Neuron (in vitro differentiated cells): Measurements from ENCODE around the gene PALLD.

Experiments
- H2AFZ ChIP-seq: one replicate; pipeline ENCODE4 v1.6.1; 2013; ENCODE audit warnings: low read depth, mild to moderate bottlenecking, inconsistent platforms, low read length, moderate library complexity
- H3K27me3 ChIP-seq: one replicate; pipeline ENCODE4 v1.6.1; 2013; ENCODE audit warnings: low read length; ENCODE audit not compliant: insufficient read depth
- H3K36me3 ChIP-seq: one replicate; pipeline ENCODE4 v1.6.1; 2013; ENCODE audit warnings: low read length; ENCODE audit not compliant: insufficient read depth
- H3K4me1 ChIP-seq: one replicate; pipeline ENCODE4 v1.6.1; 2013; ENCODE audit warnings: low read length; ENCODE audit not compliant: insufficient read depth
- H3K4me3 ChIP-seq: 2 replicates; pipeline ENCODE4 v1.5.1; 2013; ENCODE audit warnings: mild to moderate bottlenecking, low read length, moderate library complexity
- H3K9me3 ChIP-seq: one replicate; pipeline ENCODE4 v1.6.1; 2013; ENCODE audit warnings: low read length

Gene PALLD

DNA sequence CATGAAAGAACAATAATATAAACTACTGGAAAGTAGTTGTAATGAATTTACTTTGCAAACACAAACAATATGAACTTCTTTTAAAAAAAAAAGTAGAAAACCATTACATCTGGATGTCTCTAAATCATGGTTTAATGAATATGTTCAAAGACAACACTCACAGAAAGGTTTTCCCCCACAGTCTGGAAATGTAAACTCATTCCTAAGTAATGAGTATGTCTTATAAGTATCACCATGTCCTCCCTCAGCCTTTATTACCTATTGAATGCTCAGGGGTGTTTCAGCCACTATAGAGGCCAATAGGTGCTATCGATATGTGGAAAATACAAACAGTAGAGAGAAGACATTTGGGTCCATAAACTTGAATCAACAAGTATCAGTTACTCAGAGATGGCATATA lies 186.7 kb downstream of the PALLD start:
- H3K36me3 ChIP-seq: peaks cover 58% of the 10 kb centered on the region
- no peak overlapping the region for H3K4me3 ChIP-seq

GRCh38 chr4:168685136-168685809 lies 188.4 kb downstream of the PALLD start:
- Histone ChIP-seq H2AFZ (no peak overlapping the region), H3K36me3 (peaks cover 60% of the 10 kb centered on the region), H3K9me3 (no peaks in the 10 kb centered on the region), H3K4me1 (no peaks in the 10 kb centered on the region), H3K4me3 (no peak overlapping the region), H3K27me3 (no peaks in the 10 kb centered on the region)

More for the DNA sequence above, 186.7 kb downstream of the PALLD start:
- Histone ChIP-seq H3K4me1 (no peaks in the 10 kb centered on the region), H2AFZ (no peak overlapping the region), H3K27me3 (no peaks in the 10 kb centered on the region), H3K9me3 (no peaks in the 10 kb centered on the region)

DNA sequence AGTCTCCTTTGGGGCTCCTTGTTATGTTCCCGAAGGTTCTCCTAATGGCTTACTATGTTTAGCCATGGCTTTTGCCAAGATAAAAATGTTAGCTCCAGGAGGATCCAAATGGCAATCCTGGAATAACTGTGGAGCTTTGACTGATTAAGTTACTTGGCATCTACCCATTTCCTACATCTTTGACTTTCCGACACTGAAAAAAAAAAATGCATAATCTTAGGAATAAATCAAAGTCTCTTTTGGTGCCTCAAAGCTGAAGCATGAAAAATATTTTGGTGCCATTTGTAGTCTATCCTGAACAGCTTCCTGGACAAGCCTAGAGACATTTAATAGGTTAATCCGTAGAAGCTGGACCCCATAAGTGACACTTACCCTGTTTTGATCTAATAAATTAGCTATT lies 191.7 kb downstream of the PALLD start:
- Histone ChIP-seq H3K4me1 (no peaks in the 10 kb centered on the region), H2AFZ (no peak overlapping the region), H3K36me3 (peaks cover 64% of the 10 kb centered on the region), H3K4me3 (no peak overlapping the region), H3K27me3 (no peaks in the 10 kb centered on the region), H3K9me3 (no peaks in the 10 kb centered on the region)

- Histone ChIP-seq H3K27me3 (no peaks in the 10 kb centered on the region), H3K4me3 (no peak overlapping the region), H2AFZ (no peak overlapping the region), H3K4me1 (no peaks in the 10 kb centered on the region), H3K9me3 (no peaks in the 10 kb centered on the region), H3K36me3 (peaks cover 58% of the 10 kb centered on the region)
Observed at GRCh38 chr4:168689791-168690190, 192.9 kb downstream of the PALLD start.

- H3K36me3 ChIP-seq: peaks cover 60% of the 10 kb centered on the region
- no peak overlapping the region for H3K4me3 ChIP-seq
- no peak overlapping the region for H2AFZ ChIP-seq
- no peaks in the 10 kb centered on the region for H3K27me3 ChIP-seq
- no peaks in the 10 kb centered on the region for H3K4me1 ChIP-seq
- H3K9me3 ChIP-seq: no peaks in the 10 kb centered on the region
Observed at GRCh38 chr4:168690199-168690598, 193.3 kb downstream of the PALLD start.

- H3K4me1 ChIP-seq: no peaks in the 10 kb centered on the region
- peaks cover 56% of the 10 kb centered on the region for H3K36me3 ChIP-seq
- no peaks in the 10 kb centered on the region for H3K9me3 ChIP-seq
- no peak overlapping the region for H3K4me3 ChIP-seq
- H3K27me3 ChIP-seq: no peaks in the 10 kb centered on the region
- no peak overlapping the region for H2AFZ ChIP-seq
Observed at GRCh38 chr4:168691631-168692369, 194.9 kb downstream of the PALLD start.

GRCh38 chr4:168693750-168694490 lies 197.1 kb downstream of the PALLD start:
- H3K36me3 ChIP-seq: peaks cover 45% of the 10 kb centered on the region
- no peak overlapping the region for H3K4me3 ChIP-seq
- H3K4me1 ChIP-seq: no peaks in the 10 kb centered on the region
- peaks cover 3% of the 10 kb centered on the region for H3K9me3 ChIP-seq
- H2AFZ ChIP-seq: no peak overlapping the region
- H3K27me3 ChIP-seq: no peaks in the 10 kb centered on the region

GRCh38 chr4:168694667-168695066 lies 197.8 kb downstream of the PALLD start:
- H2AFZ ChIP-seq: no peak overlapping the region
- no peak overlapping the region for H3K4me3 ChIP-seq
- peaks cover 3% of the 10 kb centered on the region for H3K9me3 ChIP-seq
- peaks cover 49% of the 10 kb centered on the region for H3K36me3 ChIP-seq
- H3K4me1 ChIP-seq: no peaks in the 10 kb centered on the region
- H3K27me3 ChIP-seq: no peaks in the 10 kb centered on the region

GRCh38 chr4:168695288-168695687 lies 198.4 kb downstream of the PALLD start:
- Histone ChIP-seq H2AFZ (no peak overlapping the region), H3K27me3 (no peaks in the 10 kb centered on the region), H3K4me3 (no peak overlapping the region), H3K9me3 (peaks cover 3% of the 10 kb centered on the region), H3K36me3 (peaks cover 51% of the 10 kb centered on the region), H3K4me1 (no peaks in the 10 kb centered on the region)

DNA sequence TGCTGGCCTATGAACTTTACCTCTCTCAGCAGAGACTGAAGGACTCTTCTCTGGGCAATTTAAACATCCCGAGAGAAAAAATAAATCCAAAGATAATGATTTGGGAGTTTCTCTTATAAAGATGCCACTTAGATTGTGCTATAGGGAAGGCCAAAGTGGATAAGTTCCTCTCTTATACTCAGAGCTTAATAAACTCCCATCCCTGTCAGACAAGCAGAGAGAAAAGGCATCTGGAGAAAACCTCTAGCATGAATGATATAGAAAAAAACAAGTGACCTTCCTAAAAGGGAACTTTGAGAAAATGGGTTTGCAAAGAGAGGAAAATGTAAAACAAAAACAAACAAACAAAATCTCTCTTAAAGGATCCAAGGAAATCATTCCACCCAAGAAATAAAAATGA lies 199.4 kb downstream of the PALLD start:
- Histone ChIP-seq H3K36me3 (peaks cover 43% of the 10 kb centered on the region), H3K27me3 (no peaks in the 10 kb centered on the region), H3K9me3 (peaks cover 3% of the 10 kb centered on the region), H3K4me1 (no peaks in the 10 kb centered on the region), H2AFZ (no peak overlapping the region), H3K4me3 (no peak overlapping the region)

DNA sequence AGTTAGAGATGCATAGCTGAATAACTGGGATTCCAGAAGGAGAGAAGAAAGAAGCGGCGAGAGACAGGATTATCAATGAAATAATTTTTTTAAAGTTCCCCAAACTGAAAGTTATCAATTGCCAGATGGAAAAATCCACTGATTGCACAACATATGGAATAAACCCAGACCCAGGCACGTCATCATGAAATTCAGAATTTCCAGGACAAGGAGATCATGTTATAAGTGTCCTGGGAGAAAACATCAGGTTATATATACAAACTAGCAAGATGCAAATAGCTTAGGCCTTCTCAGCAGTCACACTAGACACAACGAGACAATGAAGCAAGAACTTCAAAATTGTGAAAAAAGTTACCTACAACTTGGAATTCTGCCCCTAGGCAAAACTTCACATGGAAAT lies 200.0 kb downstream of the PALLD start:
- H3K4me1 ChIP-seq: no peaks in the 10 kb centered on the region
- peaks cover 37% of the 10 kb centered on the region for H3K36me3 ChIP-seq

DNA sequence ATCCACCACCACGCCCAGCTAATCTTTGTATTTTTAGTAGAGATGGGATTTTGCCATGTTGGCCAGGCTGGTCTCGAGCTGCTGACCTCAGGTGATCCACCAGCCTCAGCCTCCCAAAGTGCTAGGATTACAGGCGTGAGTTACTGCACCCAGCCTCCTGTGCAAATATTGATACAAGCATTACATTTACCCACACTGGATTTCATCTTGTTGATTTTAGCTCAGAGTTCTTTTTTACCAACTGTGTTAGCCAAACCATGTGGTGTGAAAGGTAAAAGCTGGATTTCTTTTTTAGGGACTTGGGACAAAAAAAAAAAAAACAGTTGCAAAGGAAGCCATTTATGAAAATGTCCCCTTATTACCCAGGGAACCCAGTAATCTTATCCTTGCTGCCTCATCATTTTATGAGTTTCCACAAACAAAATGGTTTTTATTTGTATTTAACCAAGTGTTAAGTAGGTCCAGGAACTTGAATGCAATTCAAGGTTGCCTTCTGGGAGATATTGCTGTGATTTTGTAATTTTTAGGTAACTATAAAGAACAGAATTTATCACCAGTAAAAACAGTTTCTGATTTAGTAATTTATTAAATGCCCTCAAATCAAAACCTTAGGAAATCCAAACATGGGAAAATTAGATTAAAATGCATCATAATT lies 202.5 kb downstream of the PALLD start:
- Histone ChIP-seq H3K9me3 (peaks cover 3% of the 10 kb centered on the region), H3K36me3 (peaks cover 26% of the 10 kb centered on the region), H3K4me3 (no peak overlapping the region)

More for the DNA sequence above, 200.0 kb downstream of the PALLD start:
- Histone ChIP-seq H2AFZ (no peak overlapping the region), H3K9me3 (peaks cover 3% of the 10 kb centered on the region), H3K4me3 (no peak overlapping the region), H3K27me3 (no peaks in the 10 kb centered on the region)

DNA sequence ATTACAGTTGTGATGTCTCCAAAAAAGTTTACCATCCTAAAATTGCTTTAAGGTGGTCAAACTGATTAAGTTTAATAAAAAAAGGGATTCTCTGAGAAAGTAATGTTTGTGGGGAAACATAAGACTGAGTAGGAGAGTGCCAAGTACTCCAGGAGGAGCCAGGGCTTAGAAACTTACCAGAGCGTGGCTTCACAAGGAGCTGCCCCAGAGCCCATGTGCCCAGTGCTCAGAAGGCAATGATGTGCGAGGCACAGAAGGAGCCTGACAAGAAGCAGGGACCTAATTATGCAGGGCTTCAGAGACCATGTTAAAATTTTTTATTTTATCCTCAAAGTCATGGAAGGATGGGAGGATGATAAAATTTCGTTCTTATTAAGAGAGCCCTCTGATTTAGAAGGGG lies 204.2 kb downstream of the PALLD start:
- H3K9me3 ChIP-seq: peaks cover 3% of the 10 kb centered on the region
- H3K4me3 ChIP-seq: no peak overlapping the region
- H2AFZ ChIP-seq: no peak overlapping the region
- peaks cover 13% of the 10 kb centered on the region for H3K36me3 ChIP-seq
- H3K27me3 ChIP-seq: no peaks in the 10 kb centered on the region
- H3K4me1 ChIP-seq: no peaks in the 10 kb centered on the region

More for the DNA sequence above, 202.5 kb downstream of the PALLD start:
- H3K4me1 ChIP-seq: no peaks in the 10 kb centered on the region
- H2AFZ ChIP-seq: no peak overlapping the region
- no peaks in the 10 kb centered on the region for H3K27me3 ChIP-seq
